Esophagus squamous epithelium (tissue), 4 donors: ENCODE measurements around the gene PEX12.

Experiments
- POLR2A ChIP-seq, 4 donors: fragments of 450-650 bp; IDR thresholded peaks; one replicate each; pipeline ENCODE4 v1.6.1; 2017; ENCODE audit warnings: antibody characterized with exemption in 4 of 4, mild to moderate bottlenecking in 4 of 4, moderate library complexity in 3 of 4
- TF ChIP-seq, protein P1 (sequence below), 6 experiments: fragments of 450-650 bp in 4 of 6; fragments of 200-600 bp in 2 of 6; sonication (generic) in 2 of 6; IDR thresholded peaks; one replicate each; pipeline ENCODE4 v1.5.1; 2016 to 2019; ENCODE audit warnings: antibody characterized with exemption in 6 of 6, mild to moderate bottlenecking in 4 of 6, moderate library complexity in 4 of 6

DNA sequence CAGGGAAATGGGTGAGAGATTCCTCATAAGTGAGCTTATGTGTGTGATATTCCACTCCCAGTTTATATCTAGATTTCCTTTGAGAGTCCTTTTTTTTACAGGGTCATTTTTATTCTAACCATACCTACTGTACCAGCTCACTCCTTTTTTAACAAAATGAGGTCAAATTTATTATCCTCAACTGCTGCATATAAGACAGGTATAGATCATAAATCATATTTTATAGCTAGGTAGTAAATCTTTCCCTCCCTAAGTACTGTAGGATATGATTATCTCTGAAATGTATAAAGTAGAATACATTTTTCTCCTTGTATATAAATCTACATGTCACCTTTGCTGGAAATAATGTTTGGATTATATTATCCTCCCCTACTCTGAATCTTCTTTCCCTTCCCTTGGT, 40.3 kb upstream of the PEX12 start:
- TF ChIP-seq, protein P1, sequence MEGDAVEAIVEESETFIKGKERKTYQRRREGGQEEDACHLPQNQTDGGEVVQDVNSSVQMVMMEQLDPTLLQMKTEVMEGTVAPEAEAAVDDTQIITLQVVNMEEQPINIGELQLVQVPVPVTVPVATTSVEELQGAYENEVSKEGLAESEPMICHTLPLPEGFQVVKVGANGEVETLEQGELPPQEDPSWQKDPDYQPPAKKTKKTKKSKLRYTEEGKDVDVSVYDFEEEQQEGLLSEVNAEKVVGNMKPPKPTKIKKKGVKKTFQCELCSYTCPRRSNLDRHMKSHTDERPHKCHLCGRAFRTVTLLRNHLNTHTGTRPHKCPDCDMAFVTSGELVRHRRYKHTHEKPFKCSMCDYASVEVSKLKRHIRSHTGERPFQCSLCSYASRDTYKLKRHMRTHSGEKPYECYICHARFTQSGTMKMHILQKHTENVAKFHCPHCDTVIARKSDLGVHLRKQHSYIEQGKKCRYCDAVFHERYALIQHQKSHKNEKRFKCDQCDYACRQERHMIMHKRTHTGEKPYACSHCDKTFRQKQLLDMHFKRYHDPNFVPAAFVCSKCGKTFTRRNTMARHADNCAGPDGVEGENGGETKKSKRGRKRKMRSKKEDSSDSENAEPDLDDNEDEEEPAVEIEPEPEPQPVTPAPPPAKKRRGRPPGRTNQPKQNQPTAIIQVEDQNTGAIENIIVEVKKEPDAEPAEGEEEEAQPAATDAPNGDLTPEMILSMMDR (IDR thresholded peaks at IDR 0.05), result no peak
- TF ChIP-seq POLR2A (IDR thresholded peaks at IDR 0.05), result no peak
